ENCODE measurements around the gene CDON.

DNA sequence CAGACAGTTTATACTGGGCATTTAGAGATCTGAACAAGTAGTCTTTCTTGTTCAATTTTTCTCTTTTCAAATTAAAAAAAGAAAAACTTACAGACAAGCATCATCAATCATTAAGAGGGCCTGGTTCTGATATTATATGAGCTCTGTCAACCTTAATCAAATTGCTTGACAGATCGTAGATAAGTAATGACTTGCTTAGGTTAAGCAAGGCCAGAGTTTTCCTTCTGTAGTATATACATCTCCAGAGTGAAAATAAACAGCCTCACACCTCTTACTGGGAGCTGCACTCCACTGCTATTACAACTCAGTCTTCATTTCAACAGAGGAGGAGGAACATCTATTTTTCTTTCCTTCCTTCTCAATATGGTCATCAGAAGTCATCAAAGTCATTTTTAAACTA lies 13.5 kb downstream of the CDON start:
- TF ChIP-seq POLR2A (IDR thresholded peaks at IDR 0.05; ENCODE audit: low read length) (no peak), GATA1 (IDR thresholded peaks at IDR 0.05; ENCODE audit: low read depth, low read length) (no peak)
